HepG2 (cell line): ENCODE data around the gene IKZF4. TPM values are rescaled to one million over a fixed set of nuclear protein-coding genes. Genes with fewer than 3 reads are reported as not detected.

Experiments
- ARNT2 ChIP-seq: sonication (generic); formaldehyde crosslinking; IDR thresholded peaks from 2 replicates; pipeline ENCODE4 v1.8.0; 2022; ENCODE audit warnings: mild to moderate bottlenecking, low read depth, missing genetic modification reagents, moderate library complexity
- FOXM1 ChIP-seq: sonication (generic); formaldehyde crosslinking; IDR thresholded peaks from 2 replicates; pipeline ENCODE4 v1.5.0; 2020; ENCODE audit warnings: missing genetic modification reagents
- HDAC2 ChIP-seq: sonication (generic); formaldehyde crosslinking; IDR thresholded peaks from 2 replicates; pipeline ENCODE4 v1.4.0; 2020; ENCODE audit warnings: missing genetic modification reagents
- HOMEZ ChIP-seq: IDR thresholded peaks from 2 replicates; pipeline ENCODE4 v1.6.1; 2016; ENCODE audit warnings: low read depth
- MTERF4 ChIP-seq: sonication (generic); formaldehyde crosslinking; IDR thresholded peaks from 2 replicates; pipeline ENCODE4 v1.8.0; 2023; ENCODE audit warnings: mild to moderate bottlenecking, missing genetic modification reagents
- NFE2 ChIP-seq: sonication (generic); formaldehyde crosslinking; IDR thresholded peaks from 2 replicates; pipeline ENCODE4 v1.4.0; 2020; ENCODE audit warnings: missing genetic modification reagents
- SMAD3 ChIP-seq: sonication (generic); formaldehyde crosslinking; IDR thresholded peaks from 2 replicates; pipeline ENCODE4 v1.4.0; 2020; ENCODE audit warnings: missing genetic modification reagents
- TEAD3 ChIP-seq: optimal IDR thresholded peaks from 2 replicates; pipeline ENCODE3; 2016; ENCODE audit warnings: borderline replicate concordance
- ZBTB20 ChIP-seq: sonication (generic); formaldehyde crosslinking; IDR thresholded peaks from 2 replicates; pipeline ENCODE4 v1.8.1; 2023; ENCODE audit warnings: missing genetic modification reagents, low read depth, mild to moderate bottlenecking, borderline replicate concordance
- ZBTB21 ChIP-seq: sonication (generic); formaldehyde crosslinking; IDR thresholded peaks from 2 replicates; pipeline ENCODE4 v1.4.0; 2020; ENCODE audit warnings: missing genetic modification reagents
- ZFP90 ChIP-seq: sonication (generic); formaldehyde crosslinking; IDR thresholded peaks from 2 replicates; pipeline ENCODE4 v1.8.0; 2022; ENCODE audit warnings: missing genetic modification reagents, mild to moderate bottlenecking, inconsistent platforms, borderline replicate concordance
- ZNF280D ChIP-seq: sonication (generic); formaldehyde crosslinking; IDR thresholded peaks from 2 replicates; pipeline ENCODE4 v1.5.1; 2020; ENCODE audit warnings: mild to moderate bottlenecking, missing genetic modification reagents
- ZNF556 ChIP-seq: sonication (generic); formaldehyde crosslinking; IDR thresholded peaks from 2 replicates; pipeline ENCODE4 v1.4.0; 2020; ENCODE audit warnings: mild to moderate bottlenecking, missing genetic modification reagents, borderline replicate concordance
- ZNF639 ChIP-seq: conservative IDR thresholded peaks from 2 replicates; pipeline ENCODE4 v1.6.1; 2018; ENCODE audit warnings: missing genetic modification reagents
- ZNF652 ChIP-seq: IDR thresholded peaks from 2 replicates; pipeline ENCODE4 v1.6.1; 2016; ENCODE audit warnings: low read depth, borderline replicate concordance
- ZNF674 ChIP-seq: sonication (generic); formaldehyde crosslinking; IDR thresholded peaks from 2 replicates; pipeline ENCODE4 v1.5.0; 2020; ENCODE audit warnings: low read depth, mild to moderate bottlenecking, missing genetic modification reagents
- polyA plus RNA-seq, 8 experiments: library from polyadenylated mRNA; depleted of rRNA in 3 of 8; stranded (reverse) in 7 of 8; unstranded in 1 of 8; fragments of >200 nt; fragmentation: Illumina TruSeq in 4 of 8; extraction: Trizol in 4 of 8; gene quantifications; 2 replicates each; pipeline versions ENCODE4 v1.2.1 to v1.2.3, GENCODE V29; 2011 to 2016; ENCODE audit warnings: low read depth in 4 of 8, missing spikeins in 1 of 8, mixed read lengths in 1 of 8; ENCODE audit not compliant: insufficient read depth in 1 of 8
- total RNA-seq, 5 experiments: library from RNA; depleted of rRNA; stranded (reverse); fragments of >200 nt; fragmentation: Illumina TruSeq; extraction: Trizol; gene quantifications; 2 replicates each; pipeline ENCODE4 v1.2.3, GENCODE V29; 2016; ENCODE audit warnings: low read depth in 1 of 5
- TF ChIP-seq, protein P1 (sequence below), 2 experiments: sonication (generic) in 1 of 2; formaldehyde crosslinking in 1 of 2; IDR thresholded peaks; 2 replicates each; pipeline versions ENCODE4 v1.6.1 to v1.9.0; 2014 to 2022; ENCODE audit warnings: antibody characterized with exemption in 1 of 2, borderline replicate concordance in 1 of 2, inconsistent platforms in 1 of 2, low read depth in 1 of 2, missing genetic modification reagents in 1 of 2

Gene IKZF4
- total and polyA plus RNA-seq, 2 of the 13 experiments (the other 11 are each of a cell fraction or from before 2014, with no cell fraction given), result 0.58 to 2.2 TPM

GRCh38 chr12:55974308-55974730 lies 46.5 kb upstream of the IKZF4 start (continued):
- TF ChIP-seq, protein P1, sequence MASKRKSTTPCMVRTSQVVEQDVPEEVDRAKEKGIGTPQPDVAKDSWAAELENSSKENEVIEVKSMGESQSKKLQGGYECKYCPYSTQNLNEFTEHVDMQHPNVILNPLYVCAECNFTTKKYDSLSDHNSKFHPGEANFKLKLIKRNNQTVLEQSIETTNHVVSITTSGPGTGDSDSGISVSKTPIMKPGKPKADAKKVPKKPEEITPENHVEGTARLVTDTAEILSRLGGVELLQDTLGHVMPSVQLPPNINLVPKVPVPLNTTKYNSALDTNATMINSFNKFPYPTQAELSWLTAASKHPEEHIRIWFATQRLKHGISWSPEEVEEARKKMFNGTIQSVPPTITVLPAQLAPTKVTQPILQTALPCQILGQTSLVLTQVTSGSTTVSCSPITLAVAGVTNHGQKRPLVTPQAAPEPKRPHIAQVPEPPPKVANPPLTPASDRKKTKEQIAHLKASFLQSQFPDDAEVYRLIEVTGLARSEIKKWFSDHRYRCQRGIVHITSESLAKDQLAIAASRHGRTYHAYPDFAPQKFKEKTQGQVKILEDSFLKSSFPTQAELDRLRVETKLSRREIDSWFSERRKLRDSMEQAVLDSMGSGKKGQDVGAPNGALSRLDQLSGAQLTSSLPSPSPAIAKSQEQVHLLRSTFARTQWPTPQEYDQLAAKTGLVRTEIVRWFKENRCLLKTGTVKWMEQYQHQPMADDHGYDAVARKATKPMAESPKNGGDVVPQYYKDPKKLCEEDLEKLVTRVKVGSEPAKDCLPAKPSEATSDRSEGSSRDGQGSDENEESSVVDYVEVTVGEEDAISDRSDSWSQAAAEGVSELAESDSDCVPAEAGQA (IDR thresholded peaks at IDR 0.05; ENCODE audit: low read depth), result no peak
- TF ChIP-seq, protein P1 (CRISPR knock-in tag; IDR thresholded peaks at IDR 0.05; ENCODE audit: borderline replicate concordance), result no peak
- TF ChIP-seq HDAC2 (CRISPR knock-in tag), result no peak
- no peak for TF ChIP-seq ARNT2 (CRISPR knock-in tag)
- no peak for TF ChIP-seq HOMEZ (CRISPR knock-in tag)
- no peak for TF ChIP-seq TEAD3 (CRISPR knock-in tag)
- no peak for TF ChIP-seq ZNF639
- TF ChIP-seq ZBTB21 (CRISPR knock-in tag), result no peak
- TF ChIP-seq ZNF674, result no peak
- no peak for TF ChIP-seq SMAD3 (CRISPR knock-in tag)
- peak; percentile 72 for TF ChIP-seq ZNF280D (CRISPR knock-in tag)
- no peak; the same call in 1 of the 2 replicates for TF ChIP-seq ZNF556
- no peak for TF ChIP-seq ZFP90 (CRISPR knock-in tag)
- peak; percentile 56; the same call in 1 of the 2 replicates for TF ChIP-seq MTERF4 (CRISPR knock-in tag)
- 0 out of 2 replicates have a peak, but pooled peaks have one; percentile 41 for TF ChIP-seq ZBTB20 (CRISPR knock-in tag)
- no peak for TF ChIP-seq NFE2 (CRISPR knock-in tag)
- no peak for TF ChIP-seq FOXM1 (CRISPR knock-in tag)
- no peak for TF ChIP-seq ZNF652 (CRISPR knock-in tag)
